Measurements from ENCODE around the gene TMPRSS11A.

The TMPRSS11A gene, protein sequence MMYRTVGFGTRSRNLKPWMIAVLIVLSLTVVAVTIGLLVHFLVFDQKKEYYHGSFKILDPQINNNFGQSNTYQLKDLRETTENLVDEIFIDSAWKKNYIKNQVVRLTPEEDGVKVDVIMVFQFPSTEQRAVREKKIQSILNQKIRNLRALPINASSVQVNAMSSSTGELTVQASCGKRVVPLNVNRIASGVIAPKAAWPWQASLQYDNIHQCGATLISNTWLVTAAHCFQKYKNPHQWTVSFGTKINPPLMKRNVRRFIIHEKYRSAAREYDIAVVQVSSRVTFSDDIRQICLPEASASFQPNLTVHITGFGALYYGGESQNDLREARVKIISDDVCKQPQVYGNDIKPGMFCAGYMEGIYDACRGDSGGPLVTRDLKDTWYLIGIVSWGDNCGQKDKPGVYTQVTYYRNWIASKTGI

DNA sequence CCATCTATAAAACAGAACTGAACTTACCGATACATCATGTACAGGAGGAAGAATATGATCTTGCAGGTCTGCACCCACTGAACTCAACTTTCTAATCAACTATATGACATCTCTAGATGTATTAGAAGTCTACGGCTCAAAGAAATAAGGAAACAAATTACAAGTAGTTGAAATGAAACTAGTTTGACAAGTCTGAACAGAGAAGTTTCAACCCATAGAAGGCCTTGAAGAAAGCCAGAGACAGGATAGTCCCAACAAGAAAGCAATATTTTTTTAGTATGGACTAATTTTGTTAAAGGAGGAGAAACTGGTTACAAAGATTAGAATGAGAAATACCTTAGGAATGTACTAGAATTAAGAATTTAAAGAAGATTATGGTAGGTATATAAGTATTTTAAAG lies at the start of gene TMPRSS11A:
Gene TMPRSS11A, minus strand, starts transcription at position 138 of the 400 bp plus-strand sequence. Its CDS starts 100 bp downstream, at position 38.
- DNase-seq, result no peak

DNA sequence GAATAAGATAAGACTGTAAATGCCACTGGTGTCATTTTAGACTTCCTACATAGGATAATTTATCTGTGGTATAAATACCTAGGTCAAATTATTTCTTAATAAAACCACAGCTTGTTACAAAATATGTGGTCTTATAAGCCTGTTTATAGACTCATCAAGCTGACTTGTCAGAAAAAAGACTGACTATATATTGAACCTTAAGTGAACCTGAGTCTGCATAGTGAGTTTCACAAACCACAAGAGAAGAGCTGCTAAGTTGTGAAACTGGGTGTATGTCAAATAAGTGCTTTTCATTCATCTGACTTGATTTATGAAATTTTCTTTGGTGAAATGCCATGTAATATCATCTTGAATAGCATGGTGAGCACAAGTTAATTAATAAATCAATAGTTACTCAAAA lies 48.4 kb upstream of the TMPRSS11A start:
- no peak for DNase-seq

DNA sequence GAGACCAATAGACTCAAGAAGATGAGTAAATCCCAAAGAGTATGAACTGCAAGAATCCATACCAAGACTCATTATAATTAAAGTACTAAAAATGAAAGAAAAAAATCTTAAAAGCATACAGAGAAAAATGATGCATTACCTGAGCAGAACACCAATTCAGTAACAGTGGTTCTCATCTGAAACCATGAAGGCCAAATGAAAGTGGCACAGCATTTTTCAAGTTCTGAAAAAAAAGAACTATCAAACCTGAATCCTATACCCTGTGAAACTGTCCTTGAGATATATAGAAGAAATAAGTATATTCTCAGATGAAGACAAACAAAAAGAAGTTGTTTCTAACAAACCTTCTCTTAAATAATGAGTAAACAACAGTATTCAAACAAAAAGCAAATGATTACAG lies 39.6 kb upstream of the TMPRSS11A start:
- DNase-seq, result no peak

- DNase-seq, result no peak
These were observed 32.8 kb upstream of the TMPRSS11A start for GRCh38 chr4:67996127-67996526.

GRCh38 chr4:67988991-67989390 lies 25.7 kb upstream of the TMPRSS11A start:
- DNase-seq, result no peak

- no peak for DNase-seq
These were observed 20.0 kb upstream of the TMPRSS11A start for GRCh38 chr4:67983333-67983732.

GRCh38 chr4:67980512-67980911 lies 17.2 kb upstream of the TMPRSS11A start:
- DNase-seq, result no peak

DNA sequence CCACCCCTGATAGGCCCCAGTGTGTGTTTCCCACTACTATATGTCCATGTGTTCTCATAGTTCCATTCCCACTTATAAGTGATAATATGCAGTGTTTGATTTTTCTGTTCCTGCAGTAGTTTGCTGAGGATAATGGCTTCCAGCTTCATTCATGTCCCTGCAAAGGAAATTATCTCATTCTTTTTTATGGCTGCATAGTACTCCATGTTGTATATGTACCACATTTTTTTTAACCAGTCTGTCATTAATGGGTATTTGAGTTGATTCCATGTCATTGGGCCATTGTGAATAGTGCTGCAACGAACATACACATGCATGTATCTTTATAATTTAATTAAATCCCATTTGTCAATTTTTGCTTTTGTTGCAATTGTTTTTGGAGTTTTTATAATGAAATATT lies 10.3 kb upstream of the TMPRSS11A start:
- no peak for DNase-seq

GRCh38 chr4:67954890-67955289 lies 8.4 kb downstream of the TMPRSS11A start:
- no peak for DNase-seq

GRCh38 chr4:67941074-67941473 lies 22.2 kb downstream of the TMPRSS11A start:
- no peak for DNase-seq

- DNase-seq, result no peak
These were observed 22.8 kb downstream of the TMPRSS11A start for GRCh38 chr4:67940506-67940905.

DNA sequence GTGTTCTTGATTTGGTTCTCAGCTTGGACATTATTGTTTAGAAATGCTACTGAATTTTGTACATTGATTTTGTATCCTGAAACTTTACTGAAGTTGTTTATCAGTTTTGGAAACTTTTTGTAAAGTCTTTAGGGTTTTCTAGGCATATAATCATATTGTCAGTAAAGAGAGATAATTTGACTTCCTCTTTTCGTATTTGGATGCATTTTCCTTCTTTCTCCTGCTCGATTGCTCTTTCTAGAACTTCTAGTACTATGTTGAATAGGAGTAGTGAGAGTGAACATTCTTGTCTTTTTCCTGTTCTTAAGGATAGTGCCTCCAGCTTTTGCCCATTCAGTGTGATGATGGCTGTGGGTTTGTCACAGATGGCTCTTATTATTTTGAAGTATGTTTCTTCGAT lies 24.1 kb downstream of the TMPRSS11A start:
- no peak for DNase-seq

DNA sequence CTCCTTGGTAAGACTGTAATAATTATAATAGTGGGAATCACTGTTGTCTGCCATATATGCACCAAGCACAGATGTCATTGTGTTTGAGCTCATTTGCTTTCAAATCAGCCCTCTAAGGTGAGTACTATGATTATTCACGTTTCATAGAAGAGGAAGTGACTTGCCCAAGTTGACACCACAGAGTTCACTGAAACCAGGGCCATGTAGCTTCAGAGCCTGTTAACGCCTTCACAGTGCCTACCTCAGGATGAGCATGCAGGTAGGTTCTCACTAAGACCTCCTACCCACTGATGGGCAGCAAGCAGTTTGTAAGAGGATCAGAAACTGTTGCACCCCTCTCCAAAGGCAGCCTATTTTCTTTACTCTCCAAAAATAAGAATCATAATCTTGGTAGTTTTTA lies 27.4 kb downstream of the TMPRSS11A start:
- no peak for DNase-seq

GRCh38 chr4:67934628-67935027 lies 28.7 kb downstream of the TMPRSS11A start:
- DNase-seq, result peak; percentile 98

DNA sequence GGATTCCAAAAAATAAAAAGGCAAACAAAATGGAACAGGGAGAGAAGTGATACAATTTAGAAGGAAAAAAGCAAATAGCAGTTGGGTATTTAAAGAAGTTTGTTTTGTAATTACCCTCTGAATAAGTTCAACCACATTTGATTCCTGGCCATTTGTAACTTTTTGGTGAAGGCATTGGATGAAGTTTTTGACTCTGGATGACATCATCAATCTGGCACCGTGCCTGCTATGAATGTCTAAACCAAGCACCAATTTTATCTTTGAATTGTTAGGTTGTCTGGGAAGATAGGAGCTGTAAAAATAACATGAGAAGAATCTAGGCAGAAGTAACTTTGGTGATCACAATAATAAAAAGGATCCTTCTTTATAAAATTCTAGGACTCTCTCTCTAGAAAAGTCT lies 29.5 kb downstream of the TMPRSS11A start:
- DNase-seq, result peak; percentile 18

GRCh38 chr4:67933038-67933437 lies 30.3 kb downstream of the TMPRSS11A start:
- no peak for DNase-seq

GRCh38 chr4:67931256-67931655 lies 32.0 kb downstream of the TMPRSS11A start:
- no peak for DNase-seq

DNA sequence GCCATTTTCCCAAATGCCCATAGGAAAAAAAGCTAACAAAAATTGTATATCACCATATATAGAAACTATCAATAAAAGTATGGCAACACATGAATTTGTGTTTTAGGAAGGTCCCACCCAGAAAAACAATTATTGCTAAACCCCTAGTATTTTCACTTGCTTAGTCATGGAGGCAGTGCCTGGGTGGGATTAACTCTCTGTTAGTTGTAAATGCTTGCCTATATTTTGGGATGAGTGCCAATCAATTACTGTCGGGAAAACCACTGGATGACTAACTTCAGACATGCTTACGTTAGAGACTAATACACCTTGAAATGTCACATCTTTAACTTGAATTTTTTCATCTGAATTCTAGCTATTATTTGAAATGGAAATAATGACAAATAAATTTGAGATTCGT lies 33.9 kb downstream of the TMPRSS11A start:
- no peak for DNase-seq

DNA sequence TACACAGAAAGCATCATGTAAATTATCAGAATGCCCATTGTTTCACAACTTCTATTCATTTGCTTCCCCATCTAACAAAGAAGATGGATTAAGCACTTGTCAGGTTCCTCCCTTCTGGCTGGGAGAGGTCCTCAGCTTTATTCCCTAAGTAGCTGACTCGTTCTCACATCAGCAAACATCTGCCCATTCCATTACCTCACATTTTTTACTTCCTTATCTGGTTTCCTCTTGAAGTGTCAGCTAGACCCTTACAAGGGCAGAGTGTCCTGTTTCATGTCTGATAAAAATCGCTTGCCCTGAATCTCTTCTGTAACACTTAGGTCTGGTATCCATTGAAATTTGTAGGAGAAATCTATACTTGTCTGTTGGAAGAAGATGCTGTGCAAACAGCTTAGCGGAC lies 34.7 kb downstream of the TMPRSS11A start:
- peak; percentile 48 for DNase-seq

- DNase-seq, result no peak
These were observed 36.0 kb downstream of the TMPRSS11A start for GRCh38 chr4:67927251-67927650.

DNA sequence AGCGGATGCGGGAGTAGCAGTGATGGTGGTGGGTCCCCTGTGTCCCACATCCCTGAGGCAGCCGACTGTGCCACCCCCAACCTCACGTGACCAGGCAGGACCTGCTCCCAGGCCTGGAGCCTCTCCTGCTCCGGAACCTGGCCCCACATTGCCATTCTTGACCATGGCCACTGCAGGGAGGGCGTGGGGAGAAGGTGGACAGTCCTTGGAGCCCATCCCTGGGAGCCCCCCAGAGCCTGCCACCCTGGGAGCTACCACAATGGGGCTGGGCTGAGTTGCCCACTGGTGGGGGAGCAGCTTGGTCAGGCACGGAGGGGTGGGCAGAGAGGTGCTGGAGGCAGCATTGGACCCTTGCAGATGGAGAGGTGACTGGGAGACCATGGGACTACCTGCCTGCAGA lies 36.8 kb downstream of the TMPRSS11A start:
- DNase-seq, result no peak

- DNase-seq, result no peak
These were observed 40.6 kb downstream of the TMPRSS11A start for GRCh38 chr4:67922697-67923096.

GRCh38 chr4:67918428-67918827 lies 44.9 kb downstream of the TMPRSS11A start:
- peak; percentile 60 for DNase-seq

DNA sequence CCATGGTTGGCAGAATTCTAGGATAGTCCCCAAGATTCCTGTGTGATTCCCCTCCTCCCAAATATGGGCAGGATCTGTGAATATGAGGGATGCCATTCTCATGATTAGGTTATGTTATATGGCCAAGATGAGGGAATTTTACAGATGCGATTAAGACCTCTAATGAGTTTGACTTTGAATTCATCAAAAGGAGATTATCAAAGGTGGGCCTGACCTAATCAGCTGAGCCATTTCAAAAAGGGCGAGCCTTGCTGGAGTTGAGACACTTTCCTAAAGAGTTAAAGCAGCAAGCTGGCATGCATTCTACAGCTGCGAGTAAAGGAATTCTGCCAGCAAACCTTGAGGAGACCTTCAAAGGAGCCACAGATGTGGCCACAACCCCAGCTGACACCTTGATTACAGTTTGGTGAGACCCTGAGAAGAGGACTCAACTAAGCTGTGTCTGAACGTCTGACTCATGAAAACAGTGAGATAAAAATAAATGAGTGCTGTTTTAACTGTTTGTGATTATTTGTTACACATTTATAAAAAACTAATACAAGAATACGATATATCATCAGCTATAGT lies 47.8 kb downstream of the TMPRSS11A start:
- DNase-seq, result no peak

- no peak for DNase-seq
These were observed 51.2 kb downstream of the TMPRSS11A start for GRCh38 chr4:67912080-67912479.

All from NCI-H146 (cell line).